SH-SY5Y (cell line): Measurements from ENCODE around the gene NOVA2.

Experiments
- GATA2 ChIP-seq: IDR thresholded peaks from 2 replicates; pipeline ENCODE4 v1.6.1; 2011; ENCODE audit warnings: mild to moderate bottlenecking, low read depth, low read length
- GATA3 ChIP-seq: IDR thresholded peaks from 2 replicates; pipeline ENCODE4 v1.6.1; 2011; ENCODE audit warnings: low read depth, mild to moderate bottlenecking, low read length, moderate library complexity

DNA sequence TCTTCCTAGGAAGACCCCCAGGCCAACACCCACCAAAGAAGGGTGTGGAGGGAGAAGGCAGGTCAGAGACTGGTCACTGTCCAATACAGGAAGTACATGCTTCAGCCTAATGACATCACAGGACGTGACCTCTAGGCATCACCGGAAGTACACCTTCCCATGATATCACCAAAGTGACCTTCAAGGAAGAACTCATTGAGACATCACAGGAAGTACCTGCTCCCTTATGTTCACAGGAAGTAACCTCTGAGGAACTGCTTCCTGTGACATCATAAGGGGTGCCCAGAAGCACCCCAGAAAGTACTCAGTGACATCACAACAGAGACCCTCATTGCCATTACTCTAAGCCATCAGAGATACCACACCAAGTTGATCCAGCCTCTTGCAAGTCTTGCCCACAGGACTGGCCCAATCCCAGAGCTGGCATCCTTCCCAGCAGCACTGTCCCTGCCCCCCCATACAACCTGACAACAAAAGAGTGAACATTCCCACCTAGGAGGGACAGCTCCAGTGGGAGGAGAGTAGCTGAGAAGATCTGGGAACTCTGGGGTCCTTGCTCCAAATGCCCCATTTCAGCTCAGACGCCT lies 34.8 kb downstream of the NOVA2 start:
- TF ChIP-seq GATA3 (no peak), GATA2 (no peak)
